ENCODE data around the gene ATXN2.

Gene ATXN2

GRCh38 chr12:111424189-111424792, 174.8 kb downstream of the ATXN2 start:
- H3K27ac ChIP-seq (ENCODE audit: low read depth, low read length) = no peak overlapping the region

DNA sequence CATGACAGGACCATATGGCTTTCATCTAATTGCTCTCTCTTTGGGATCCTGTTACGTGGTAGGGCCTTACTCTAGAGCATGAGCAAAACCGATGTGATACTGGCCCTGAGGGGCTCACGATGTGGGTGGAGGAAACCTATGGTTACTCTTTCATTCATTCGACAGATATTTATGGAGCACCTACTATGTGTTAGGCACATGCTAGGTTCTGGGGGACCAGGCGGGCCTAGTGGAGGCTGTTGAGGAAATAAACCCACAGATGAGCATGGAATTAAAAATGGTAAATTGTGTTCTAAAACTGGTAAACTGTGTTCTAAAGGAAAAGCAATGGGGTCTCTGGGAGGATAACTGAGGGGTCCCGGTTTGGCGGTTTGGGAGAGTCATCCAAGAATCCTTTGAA, 178.6 kb downstream of the ATXN2 start:
- H3K4me3 ChIP-seq (ENCODE audit: low read depth in 1 of 2, low read length in 2 of 2) = no peak overlapping the region
- no peak overlapping the region for H3K9ac ChIP-seq (ENCODE audit: low read depth in 1 of 2, low read length in 2 of 2)
- H3K4me1 ChIP-seq (ENCODE audit: control insufficient read depth in 1 of 2, insufficient read depth in 2 of 2, low read length in 2 of 2) = peaks cover 4% of the 10 kb centered on the region in 2 donors
- H3K9me3 ChIP-seq (ENCODE audit: control insufficient read depth in 1 of 2, low read length in 2 of 2) = no peaks in the 10 kb centered on the region
- peaks cover 0 to 15% of the 10 kb centered on the region in 2 donors for H3K36me3 ChIP-seq (ENCODE audit: control insufficient read depth in 1 of 2, insufficient read depth in 2 of 2, low read length in 2 of 2)
- H3K27me3 ChIP-seq (ENCODE audit: control insufficient read depth in 1 of 2, insufficient read depth in 2 of 2, low read length in 2 of 2) = no peaks in the 10 kb centered on the region
- no peak overlapping the region for H3K27ac ChIP-seq (ENCODE audit: low read depth, low read length)

More at GRCh38 chr12:111424189-111424792, 174.8 kb downstream of the ATXN2 start:
- H3K36me3 ChIP-seq (ENCODE audit: control insufficient read depth in 1 of 2, insufficient read depth in 2 of 2, low read length in 2 of 2) = peaks cover 0 to 15% of the 10 kb centered on the region in 2 donors
- H3K27me3 ChIP-seq (ENCODE audit: control insufficient read depth in 1 of 2, insufficient read depth in 2 of 2, low read length in 2 of 2) = no peaks in the 10 kb centered on the region
- H3K4me3 ChIP-seq (ENCODE audit: low read depth in 1 of 2, low read length in 2 of 2) = no peak overlapping the region
- no peaks in the 10 kb centered on the region for H3K9me3 ChIP-seq (ENCODE audit: control insufficient read depth in 1 of 2, low read length in 2 of 2)
- no peak overlapping the region for H3K9ac ChIP-seq (ENCODE audit: low read depth in 1 of 2, low read length in 2 of 2)
- peaks cover 14 to 32% of the 10 kb centered on the region in 2 donors for H3K4me1 ChIP-seq (ENCODE audit: control insufficient read depth in 1 of 2, insufficient read depth in 2 of 2, low read length in 2 of 2)

- Histone ChIP-seq H3K4me3 (ENCODE audit: low read depth in 1 of 2, low read length in 2 of 2) (no peak overlapping the region), H3K9ac (ENCODE audit: low read depth in 1 of 2, low read length in 2 of 2) (no peak overlapping the region), H3K4me1 (ENCODE audit: control insufficient read depth in 1 of 2, insufficient read depth in 2 of 2, low read length in 2 of 2) (peaks cover under 1 to 4% of the 10 kb centered on the region in 2 donors), H3K27ac (ENCODE audit: low read depth, low read length) (no peak overlapping the region), H3K36me3 (ENCODE audit: control insufficient read depth in 1 of 2, insufficient read depth in 2 of 2, low read length in 2 of 2) (peaks cover 0 to 15% of the 10 kb centered on the region in 2 donors), H3K27me3 (ENCODE audit: control insufficient read depth in 1 of 2, insufficient read depth in 2 of 2, low read length in 2 of 2) (no peaks in the 10 kb centered on the region), H3K9me3 (ENCODE audit: control insufficient read depth in 1 of 2, low read length in 2 of 2) (no peaks in the 10 kb centered on the region)
Measured at GRCh38 chr12:111419784-111420183, 179.3 kb downstream of the ATXN2 start.

- Histone ChIP-seq H3K9me3 (ENCODE audit: control insufficient read depth in 1 of 2, low read length in 2 of 2) (no peaks in the 10 kb centered on the region), H3K36me3 (ENCODE audit: control insufficient read depth in 1 of 2, insufficient read depth in 2 of 2, low read length in 2 of 2) (peaks cover 0 to 15% of the 10 kb centered on the region in 2 donors), H3K27me3 (ENCODE audit: control insufficient read depth in 1 of 2, insufficient read depth in 2 of 2, low read length in 2 of 2) (no peaks in the 10 kb centered on the region), H3K9ac (ENCODE audit: low read depth in 1 of 2, low read length in 2 of 2) (no peak overlapping the region), H3K27ac (ENCODE audit: low read depth, low read length) (no peak overlapping the region), H3K4me3 (ENCODE audit: low read depth in 1 of 2, low read length in 2 of 2) (no peak overlapping the region), H3K4me1 (ENCODE audit: control insufficient read depth in 1 of 2, insufficient read depth in 2 of 2, low read length in 2 of 2) (peaks cover 10 to 15% of the 10 kb centered on the region in 2 donors)
Measured at GRCh38 chr12:111418594-111418880, 180.6 kb downstream of the ATXN2 start.

DNA sequence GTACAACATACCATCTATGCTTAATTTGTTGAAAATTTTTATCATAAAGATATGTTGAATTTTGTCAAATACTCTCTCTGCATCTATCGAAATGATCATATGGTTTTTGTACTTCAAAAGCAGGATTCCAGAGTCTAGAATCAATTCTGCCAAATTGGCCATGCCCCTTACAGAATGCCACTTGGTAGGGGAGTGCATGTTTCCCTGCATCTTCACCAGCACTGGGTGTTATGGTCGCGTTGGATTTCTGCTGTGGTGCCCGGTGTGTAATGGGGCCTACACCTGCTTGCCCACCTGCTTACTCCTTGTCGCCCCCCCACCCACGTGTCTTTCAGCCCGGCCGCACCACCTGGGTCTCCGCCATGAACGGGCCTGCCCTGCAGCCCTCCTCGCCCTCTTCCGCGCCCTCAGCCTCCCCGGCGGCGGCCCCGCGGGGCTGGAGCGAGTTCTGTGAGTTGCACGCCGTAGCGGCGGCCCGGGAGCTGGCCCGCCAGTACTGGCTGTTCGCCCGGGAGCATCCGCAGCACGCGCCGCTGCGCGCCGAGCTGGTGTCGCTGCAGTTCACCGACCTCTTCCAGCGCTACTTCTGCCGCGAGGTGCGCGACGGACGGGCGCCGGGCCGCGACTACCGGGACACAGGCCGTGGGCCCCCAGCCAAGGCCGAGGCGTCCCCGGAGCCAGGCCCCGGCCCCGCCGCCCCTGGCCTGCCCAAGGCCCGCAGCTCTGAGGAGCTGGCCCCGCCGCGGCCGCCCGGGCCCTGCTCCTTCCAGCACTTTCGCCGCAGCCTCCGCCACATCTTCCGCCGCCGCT, 181.1 kb downstream of the ATXN2 start:
- no peaks in the 10 kb centered on the region for H3K27me3 ChIP-seq (ENCODE audit: control insufficient read depth in 1 of 2, insufficient read depth in 2 of 2, low read length in 2 of 2)
- no peak overlapping the region for H3K27ac ChIP-seq (ENCODE audit: low read depth, low read length)
- H3K36me3 ChIP-seq (ENCODE audit: control insufficient read depth in 1 of 2, insufficient read depth in 2 of 2, low read length in 2 of 2) = peaks cover 0 to 15% of the 10 kb centered on the region in 2 donors
- no peak overlapping the region for H3K4me3 ChIP-seq (ENCODE audit: low read depth in 1 of 2, low read length in 2 of 2)
- H3K9ac ChIP-seq (ENCODE audit: low read depth in 1 of 2, low read length in 2 of 2) = no peak overlapping the region
- H3K4me1 ChIP-seq (ENCODE audit: control insufficient read depth in 1 of 2, insufficient read depth in 2 of 2, low read length in 2 of 2) = peaks cover 13 to 19% of the 10 kb centered on the region in 2 donors
- H3K9me3 ChIP-seq (ENCODE audit: control insufficient read depth in 1 of 2, low read length in 2 of 2) = no peaks in the 10 kb centered on the region

DNA sequence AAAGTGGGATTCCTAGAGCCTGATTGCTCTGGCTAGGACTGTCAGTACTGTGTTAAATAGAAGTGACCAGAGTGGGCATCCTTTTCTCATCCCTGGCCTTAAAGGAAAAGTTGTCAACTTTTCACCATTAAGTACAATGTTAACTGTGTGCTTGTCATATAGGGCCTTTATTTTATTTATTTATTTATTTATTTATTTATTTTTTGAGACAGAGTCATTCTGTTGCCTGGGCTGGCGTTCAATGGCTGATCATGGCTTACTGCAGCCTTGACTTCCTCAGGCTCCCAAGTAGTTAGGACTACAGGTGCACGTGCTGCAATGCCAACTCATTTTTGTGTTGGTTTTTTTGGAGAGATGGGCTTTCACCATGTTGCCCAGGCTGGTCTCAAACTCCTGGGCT, 181.8 kb downstream of the ATXN2 start:
- Histone ChIP-seq H3K4me1 (ENCODE audit: control insufficient read depth in 1 of 2, insufficient read depth in 2 of 2, low read length in 2 of 2) (peaks cover 13 to 26% of the 10 kb centered on the region in 2 donors), H3K4me3 (ENCODE audit: low read depth in 1 of 2, low read length in 2 of 2) (no peak overlapping the region), H3K9me3 (ENCODE audit: control insufficient read depth in 1 of 2, low read length in 2 of 2) (no peaks in the 10 kb centered on the region), H3K27ac (ENCODE audit: low read depth, low read length) (no peak overlapping the region), H3K36me3 (ENCODE audit: control insufficient read depth in 1 of 2, insufficient read depth in 2 of 2, low read length in 2 of 2) (peaks cover 0 to 15% of the 10 kb centered on the region in 2 donors), H3K27me3 (ENCODE audit: control insufficient read depth in 1 of 2, insufficient read depth in 2 of 2, low read length in 2 of 2) (no peaks in the 10 kb centered on the region), H3K9ac (ENCODE audit: low read depth in 1 of 2, low read length in 2 of 2) (no peak overlapping the region)

DNA sequence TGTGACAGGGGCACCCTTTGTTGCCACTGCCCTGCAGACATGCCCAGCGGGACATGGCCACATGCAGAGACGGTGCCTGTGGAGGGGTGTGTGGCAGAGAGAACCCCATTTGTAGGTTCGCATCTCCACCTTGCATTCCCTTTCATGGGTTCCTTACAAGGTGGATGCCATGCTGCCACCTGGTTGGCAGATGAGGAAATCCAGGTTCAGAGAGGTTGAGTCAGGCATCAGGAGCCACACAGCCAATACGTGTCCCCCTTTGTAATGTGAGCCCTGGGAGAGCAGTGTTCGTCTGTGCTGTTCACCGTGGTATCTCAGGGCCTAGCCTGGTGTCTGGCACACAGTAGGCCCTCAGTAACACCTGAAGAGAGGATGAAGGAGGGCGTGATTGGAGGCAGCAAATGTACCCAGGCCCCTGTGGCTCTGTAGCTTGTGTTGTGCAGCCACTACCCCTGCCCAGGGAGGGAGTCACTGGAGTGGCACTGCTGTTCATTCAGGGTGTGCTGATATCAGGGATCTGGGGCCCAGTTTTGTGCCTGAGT, 184.3 kb downstream of the ATXN2 start:
- H3K27me3 ChIP-seq (ENCODE audit: control insufficient read depth in 1 of 2, insufficient read depth in 2 of 2, low read length in 2 of 2) = no peaks in the 10 kb centered on the region
- peaks cover 0 to 4% of the 10 kb centered on the region in 2 donors for H3K36me3 ChIP-seq (ENCODE audit: control insufficient read depth in 1 of 2, insufficient read depth in 2 of 2, low read length in 2 of 2)
- no peak overlapping the region for H3K9ac ChIP-seq (ENCODE audit: low read depth in 1 of 2, low read length in 2 of 2)
- no peak overlapping the region for H3K27ac ChIP-seq (ENCODE audit: low read depth, low read length)
- H3K4me3 ChIP-seq (ENCODE audit: low read depth in 1 of 2, low read length in 2 of 2) = no peak overlapping the region
- no peaks in the 10 kb centered on the region for H3K9me3 ChIP-seq (ENCODE audit: control insufficient read depth in 1 of 2, low read length in 2 of 2)
- peaks cover 27 to 43% of the 10 kb centered on the region in 2 donors for H3K4me1 ChIP-seq (ENCODE audit: control insufficient read depth in 1 of 2, insufficient read depth in 2 of 2, low read length in 2 of 2)

GRCh38 chr12:111413442-111414086, 185.6 kb downstream of the ATXN2 start:
- Histone ChIP-seq H3K4me3 (ENCODE audit: low read depth in 1 of 2, low read length in 2 of 2) (no peak overlapping the region), H3K27me3 (ENCODE audit: control insufficient read depth in 1 of 2, insufficient read depth in 2 of 2, low read length in 2 of 2) (no peaks in the 10 kb centered on the region), H3K9me3 (ENCODE audit: control insufficient read depth in 1 of 2, low read length in 2 of 2) (no peaks in the 10 kb centered on the region), H3K36me3 (ENCODE audit: control insufficient read depth in 1 of 2, insufficient read depth in 2 of 2, low read length in 2 of 2) (no peaks in the 10 kb centered on the region), H3K9ac (ENCODE audit: low read depth in 1 of 2, low read length in 2 of 2) (no peak overlapping the region), H3K4me1 (ENCODE audit: control insufficient read depth in 1 of 2, insufficient read depth in 2 of 2, low read length in 2 of 2) (peaks cover 39 to 55% of the 10 kb centered on the region in 2 donors), H3K27ac (ENCODE audit: low read depth, low read length) (no peak overlapping the region)

- Histone ChIP-seq H3K27ac (ENCODE audit: low read depth, low read length) (no peak overlapping the region), H3K9me3 (ENCODE audit: control insufficient read depth in 1 of 2, low read length in 2 of 2) (no peaks in the 10 kb centered on the region), H3K9ac (ENCODE audit: low read depth in 1 of 2, low read length in 2 of 2) (no peak overlapping the region), H3K27me3 (ENCODE audit: control insufficient read depth in 1 of 2, insufficient read depth in 2 of 2, low read length in 2 of 2) (no peaks in the 10 kb centered on the region), H3K36me3 (ENCODE audit: control insufficient read depth in 1 of 2, insufficient read depth in 2 of 2, low read length in 2 of 2) (no peaks in the 10 kb centered on the region), H3K4me1 (ENCODE audit: control insufficient read depth in 1 of 2, insufficient read depth in 2 of 2, low read length in 2 of 2) (peaks cover 41 to 57% of the 10 kb centered on the region in 2 donors), H3K4me3 (ENCODE audit: low read depth in 1 of 2, low read length in 2 of 2) (no peak overlapping the region)
Measured at GRCh38 chr12:111412830-111413441, 186.2 kb downstream of the ATXN2 start.
